COLO829 (cell line): ENCODE results near the gene CRYBB1.
A peak's percentile ranks its signal among the peaks of the same experiment; 100 is the strongest.

Source experiments
- DNase-seq: peaks from one replicate; pipeline ENCODE4 v3.0.0; 2012; ENCODE audit warnings: low spot score

CRYBB1 gene

DNA sequence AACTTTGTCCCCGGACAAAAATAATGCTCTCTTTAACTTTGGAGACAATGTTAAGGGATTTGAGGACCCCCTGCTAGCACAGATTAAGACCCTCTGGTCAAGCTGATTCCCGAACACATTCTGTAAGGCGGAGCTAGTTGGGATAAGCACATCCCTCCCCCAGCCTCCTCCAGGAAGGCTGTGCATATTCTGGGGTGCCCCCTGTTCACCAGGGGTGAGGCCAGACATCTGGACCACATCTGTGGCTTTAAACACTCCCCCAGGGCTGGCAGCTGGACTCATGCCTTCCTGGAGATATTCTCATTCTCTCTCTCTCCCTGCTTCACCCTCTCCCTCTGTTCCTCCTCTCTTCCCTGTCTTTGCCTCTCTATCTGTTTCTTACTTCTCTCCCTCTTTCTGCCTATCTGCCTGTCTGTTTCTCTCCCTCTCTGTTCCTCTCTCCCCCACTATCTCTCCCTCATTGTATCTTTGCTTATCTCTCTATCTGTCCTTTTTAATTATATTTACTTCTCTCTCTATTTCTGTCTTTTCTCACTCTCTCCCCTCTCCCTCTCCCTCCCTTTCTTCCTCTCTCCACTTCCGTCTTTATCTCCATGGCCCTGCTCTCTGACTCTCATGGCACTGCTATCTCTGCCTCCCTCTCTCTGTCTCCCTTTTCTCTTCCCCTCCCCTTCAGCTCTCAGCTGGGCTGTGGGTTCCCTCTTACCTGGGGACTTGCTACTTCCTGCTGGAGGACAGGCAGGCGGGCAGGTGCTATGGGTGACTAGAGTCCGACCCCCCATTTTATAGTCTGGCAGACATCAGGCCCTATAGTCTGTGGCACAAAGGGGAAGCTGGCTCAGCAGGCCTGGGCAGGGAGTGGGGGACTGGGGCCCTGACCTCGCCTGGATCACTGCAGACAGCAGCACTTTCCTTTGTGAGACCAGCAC, at the start of gene CRYBB1:
Gene CRYBB1, minus strand, starts transcription at position 757 of the 929 bp plus-strand sequence. CDS start 1,708 bp downstream, outside the sequence.
- no peak for DNase-seq

DNA sequence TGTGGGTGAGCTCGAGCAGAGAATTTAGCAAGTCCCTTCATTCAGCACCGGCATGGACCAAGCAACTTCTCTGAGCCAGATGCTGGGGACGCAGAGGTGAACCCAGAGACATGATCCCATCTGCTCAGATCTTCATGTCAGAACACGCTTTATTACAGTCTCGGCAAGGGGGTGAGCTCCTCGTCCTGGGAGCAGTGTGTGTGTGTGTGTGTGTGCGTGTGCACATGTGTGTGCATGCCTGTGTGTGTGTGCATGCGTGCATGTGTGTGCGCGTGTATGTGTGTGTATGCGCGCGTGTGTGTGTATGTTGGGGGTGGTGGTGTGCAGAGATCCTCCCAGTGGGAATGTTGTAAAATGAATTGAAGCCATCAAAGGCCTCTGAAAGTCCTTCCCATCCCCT, 49.3 kb upstream of the CRYBB1 start:
- no peak for DNase-seq

DNA sequence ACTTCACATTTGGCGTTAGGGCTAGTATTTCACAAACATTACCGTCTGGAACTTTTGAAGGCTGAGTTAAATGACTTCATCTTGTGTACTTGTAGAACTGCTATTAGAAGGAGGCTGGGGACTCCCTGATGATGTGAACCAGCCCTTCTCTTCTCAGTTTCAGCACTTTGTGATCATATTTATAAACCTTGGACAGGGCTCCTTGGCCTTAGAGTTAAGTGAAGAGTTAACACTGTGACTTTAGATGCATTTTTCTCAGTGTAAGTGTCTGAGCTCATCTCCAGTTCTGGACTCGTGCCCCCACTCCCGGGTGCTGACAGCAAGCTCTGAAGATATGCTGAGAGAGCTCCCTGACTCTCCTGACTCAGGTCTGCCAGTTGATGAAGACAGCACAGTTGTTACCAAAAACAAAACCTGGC, 48.0 kb upstream of the CRYBB1 start:
- DNase-seq: no peak

DNA sequence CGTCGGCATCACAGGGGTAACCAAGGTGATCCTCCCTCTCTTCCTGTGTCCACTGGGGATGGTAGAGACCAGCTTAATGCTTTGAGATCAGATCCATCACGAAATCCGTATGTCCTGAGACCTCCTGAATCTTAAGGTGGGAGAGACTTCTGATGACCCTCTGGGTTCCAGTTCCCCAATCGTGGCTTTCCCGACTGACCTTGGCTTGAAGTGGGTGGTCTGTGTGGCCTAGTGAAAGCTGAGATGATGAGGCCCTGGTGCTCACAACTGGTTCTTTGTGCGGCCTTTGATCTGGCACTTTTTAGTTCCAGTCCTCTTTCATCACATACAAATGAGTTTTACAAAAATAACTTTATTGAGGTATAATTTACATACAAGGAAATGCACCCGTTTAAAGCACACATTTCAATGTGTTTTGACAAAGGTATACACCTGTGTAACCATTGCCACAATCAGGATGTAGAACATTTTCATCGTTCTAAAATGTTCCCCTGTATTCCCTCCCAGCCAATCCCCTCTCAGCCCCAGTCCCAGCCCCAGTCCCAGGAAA, 45.6 kb upstream of the CRYBB1 start:
- no peak for DNase-seq

DNA sequence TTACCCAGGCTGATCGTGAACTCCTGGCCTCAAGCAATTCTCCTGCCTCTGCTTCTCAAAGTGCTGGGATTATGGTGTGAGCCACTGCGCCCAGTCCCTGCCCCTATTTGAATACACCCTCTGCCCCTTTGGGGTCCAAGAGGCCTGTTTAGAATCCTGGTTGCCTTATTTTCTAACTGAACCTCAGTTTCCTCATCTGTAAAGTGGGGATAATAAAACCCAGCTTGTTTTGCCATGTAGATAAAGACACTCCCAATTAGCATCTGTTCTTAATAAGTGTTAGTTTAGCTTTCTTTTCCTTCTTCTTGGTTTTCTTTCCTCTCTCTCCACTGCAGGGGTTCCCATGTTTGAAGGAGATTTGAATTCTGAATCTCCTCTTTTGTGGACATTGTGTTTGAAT, 44.3 kb upstream of the CRYBB1 start:
- DNase-seq: no peak

DNA sequence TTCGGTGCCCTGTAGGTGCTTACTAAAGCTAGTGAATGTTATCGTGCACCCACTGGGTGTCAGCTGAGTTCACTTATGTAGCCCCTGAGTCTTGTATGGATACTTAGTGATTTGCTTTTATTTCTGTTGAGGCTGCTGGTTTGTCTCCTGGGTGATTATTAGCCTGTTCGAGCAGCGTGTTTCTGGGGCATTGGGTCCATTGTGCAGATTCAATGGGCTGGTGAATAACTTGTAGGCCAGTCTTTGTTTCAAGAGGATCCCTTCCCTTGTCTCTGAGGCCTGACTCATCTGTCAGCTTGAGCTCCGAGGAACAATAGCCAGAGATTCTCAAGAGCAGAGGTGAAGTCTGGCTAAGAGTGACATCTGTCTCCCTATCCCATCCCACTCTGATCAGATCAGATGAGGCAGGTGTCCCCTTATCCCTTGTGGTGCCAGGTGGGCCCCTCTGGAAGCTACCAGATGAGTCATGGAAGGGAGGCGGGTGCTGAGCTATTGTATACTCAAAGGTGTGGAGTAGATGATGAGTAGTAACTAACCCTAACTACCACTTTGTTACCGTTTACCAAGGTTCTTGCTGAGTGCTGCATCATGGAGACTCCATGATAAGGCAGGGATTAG, 43.2 kb upstream of the CRYBB1 start:
- DNase-seq: no peak

DNA sequence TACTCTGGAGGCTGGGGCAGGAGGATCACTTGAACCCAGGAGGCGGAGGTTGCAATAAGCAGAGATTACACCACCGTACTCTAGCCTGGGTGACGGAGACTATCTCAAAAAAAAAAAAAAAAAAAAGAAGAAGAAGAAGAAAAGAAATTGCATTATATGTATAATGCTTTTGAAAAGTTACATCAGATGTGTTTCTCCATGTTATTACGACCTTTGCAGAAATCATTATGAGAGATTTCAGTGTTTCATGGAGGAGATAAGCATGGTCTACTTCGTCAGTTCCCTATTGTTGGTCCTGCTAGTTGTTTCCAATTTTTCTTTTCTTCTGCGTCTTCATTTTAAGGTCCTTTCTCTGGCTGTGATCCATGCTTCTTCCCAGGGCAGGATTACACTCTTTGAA, 42.5 kb upstream of the CRYBB1 start:
- no peak for DNase-seq

DNA sequence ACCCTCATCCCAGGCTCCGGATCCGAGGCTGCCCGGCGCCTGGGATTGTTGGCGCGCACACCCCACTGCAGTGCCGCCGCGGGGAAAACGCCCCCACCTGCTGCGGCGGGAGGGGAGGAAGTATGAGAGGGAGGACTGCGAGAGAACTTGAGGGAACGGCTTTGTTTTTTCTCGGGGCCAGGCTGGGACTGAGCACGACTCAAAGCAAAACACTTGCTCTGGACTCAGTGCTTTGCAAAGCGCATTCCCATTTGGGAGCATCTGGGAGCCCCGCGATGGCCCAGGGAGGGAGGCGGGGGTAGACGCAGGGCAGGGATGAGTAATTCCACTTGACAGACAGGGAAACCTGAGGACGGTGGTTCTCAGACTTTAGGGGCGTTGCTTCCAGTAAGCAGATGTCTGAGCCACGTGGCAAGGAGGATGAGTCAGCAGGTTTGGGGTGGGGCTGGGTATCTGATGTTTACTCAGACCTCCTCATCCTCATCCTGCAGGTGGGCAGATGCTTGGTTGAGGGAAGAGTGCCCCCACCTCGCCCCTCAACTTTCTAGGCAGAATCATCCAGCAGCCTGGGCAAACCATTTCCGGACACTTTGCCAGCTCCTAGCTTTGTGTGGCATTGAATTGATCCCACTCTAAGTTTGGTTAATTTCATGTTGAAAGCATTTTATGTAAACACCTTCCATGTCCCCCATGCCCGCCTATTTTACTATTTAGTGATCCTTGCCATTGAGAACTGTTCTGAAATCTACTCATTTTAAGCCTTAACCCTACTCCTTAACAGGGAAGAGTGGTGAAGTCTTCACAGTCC, 41.0 kb upstream of the CRYBB1 start:
- peak; percentile 83 for DNase-seq

DNA sequence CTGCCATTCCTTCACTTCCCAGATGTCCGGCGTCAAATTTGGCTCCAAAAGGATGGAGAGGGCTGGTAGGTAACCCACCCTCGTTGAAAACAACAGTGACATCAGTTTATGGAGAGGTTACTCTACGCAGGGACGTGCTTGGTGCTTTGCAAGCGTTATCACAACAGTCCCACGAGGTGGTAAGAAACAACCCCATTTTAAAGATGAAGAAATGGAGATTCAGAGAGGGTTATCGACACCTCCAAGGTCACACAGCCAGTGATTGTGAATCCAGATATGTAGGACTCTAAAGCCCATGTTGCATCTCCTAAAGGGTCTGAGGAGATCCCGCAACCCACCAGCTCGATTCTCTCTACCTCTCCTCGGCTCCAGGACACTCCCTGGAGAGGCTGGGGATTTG, 40.3 kb upstream of the CRYBB1 start:
- DNase-seq: no peak

DNA sequence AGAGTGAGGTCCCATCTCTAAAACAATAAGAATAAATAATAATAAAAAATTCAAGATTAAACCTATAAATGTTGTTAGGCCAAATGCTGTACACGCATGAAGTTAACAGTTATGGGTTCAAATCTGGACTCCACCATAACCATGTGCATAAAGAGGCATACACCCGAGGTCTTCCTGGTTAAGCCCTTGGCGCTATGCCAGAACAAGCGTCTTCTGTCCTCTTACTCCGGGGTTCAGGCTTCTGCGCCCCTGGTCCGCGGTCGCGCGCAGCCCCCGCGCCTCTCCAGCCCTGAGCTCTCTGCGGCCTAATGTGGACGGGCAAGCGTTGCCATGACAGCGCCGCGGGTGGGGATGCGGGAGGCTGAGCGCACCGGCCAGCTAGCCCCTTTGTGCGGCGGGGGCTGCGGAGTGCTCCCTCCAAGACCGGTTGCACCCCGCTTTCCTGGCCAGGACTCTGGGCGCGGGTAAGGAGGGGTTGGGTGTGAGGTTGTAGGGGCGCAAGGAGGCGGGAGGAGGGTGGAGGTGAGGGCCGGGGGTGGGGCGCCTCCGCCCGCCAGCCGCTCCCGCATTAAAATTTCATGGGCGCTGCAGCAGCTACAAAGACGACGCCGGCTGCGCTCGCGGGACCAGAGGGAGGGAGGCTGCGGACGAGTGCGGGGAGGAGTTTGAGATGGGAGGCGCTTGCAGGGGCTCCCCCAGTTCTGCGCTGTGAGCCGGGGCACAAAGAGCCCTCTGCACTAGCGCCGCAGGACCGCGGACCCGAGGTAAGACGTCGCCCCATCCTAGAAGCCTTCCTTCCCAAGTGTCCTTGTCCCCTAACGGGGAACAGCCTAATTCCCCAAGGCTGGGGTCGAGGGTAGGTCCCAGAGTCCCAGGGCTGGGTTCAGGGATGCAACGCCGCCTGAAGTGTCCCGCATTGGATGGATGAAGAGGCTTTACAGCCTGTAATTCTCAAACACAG, 39.3 kb upstream of the CRYBB1 start, which contains the start of gene MIAT:
Gene MIAT, plus strand, starts transcription at position 698 of the 961 bp plus-strand sequence.
- DNase-seq: no peak

DNA sequence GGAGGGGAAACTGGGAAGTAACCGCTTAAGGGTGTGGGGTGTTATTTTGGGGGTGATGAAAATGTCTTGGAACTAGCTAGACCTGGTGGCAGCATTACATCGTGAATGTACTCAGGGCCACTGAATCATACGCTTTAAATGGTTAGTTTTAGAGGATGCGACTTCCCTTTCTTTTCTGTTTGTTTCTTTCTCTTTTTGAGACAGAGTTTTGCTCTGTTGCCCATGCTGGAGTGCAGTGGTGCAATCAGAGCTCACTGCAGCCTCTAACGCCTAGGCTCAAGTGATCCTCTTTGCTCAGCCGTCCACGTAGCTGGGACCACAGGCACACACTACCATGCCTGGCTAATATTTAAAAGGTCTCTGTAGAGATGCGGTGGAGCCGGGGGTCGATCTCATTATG, 34.0 kb upstream of the CRYBB1 start:
- DNase-seq: no peak

DNA sequence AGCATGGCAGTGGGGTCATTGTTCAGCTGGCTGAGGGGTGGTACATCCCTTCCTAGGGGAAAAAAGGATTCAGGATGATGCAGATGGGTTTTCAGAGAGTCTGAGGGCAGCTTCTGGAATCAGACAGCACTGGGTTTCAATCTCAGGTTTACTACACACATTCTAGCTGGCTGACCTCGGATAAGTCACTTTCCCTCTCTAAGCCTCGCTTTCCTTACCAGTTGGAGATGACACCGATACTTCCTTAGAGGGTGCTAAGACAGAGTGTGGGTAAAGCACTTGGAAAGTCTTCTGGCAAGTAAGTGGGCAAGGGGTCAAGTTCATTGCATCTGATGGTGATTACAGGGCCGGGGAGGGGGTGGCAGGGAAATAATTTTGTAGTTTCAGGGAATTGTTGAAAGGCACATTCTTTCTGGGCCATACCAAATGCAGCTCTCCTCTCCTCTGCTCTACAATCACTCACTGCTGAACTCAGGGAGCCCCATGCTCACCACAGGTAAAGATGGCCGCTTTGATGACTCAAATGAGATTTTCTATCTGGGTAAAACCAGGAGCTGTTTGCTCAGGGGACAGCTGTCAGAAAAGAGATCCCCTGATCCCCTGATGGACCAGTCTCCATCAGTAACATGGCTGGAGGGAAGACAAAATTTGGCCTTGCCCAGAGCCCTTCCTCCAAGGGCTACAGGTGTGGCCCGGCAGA, 33.0 kb upstream of the CRYBB1 start:
- DNase-seq: no peak

DNA sequence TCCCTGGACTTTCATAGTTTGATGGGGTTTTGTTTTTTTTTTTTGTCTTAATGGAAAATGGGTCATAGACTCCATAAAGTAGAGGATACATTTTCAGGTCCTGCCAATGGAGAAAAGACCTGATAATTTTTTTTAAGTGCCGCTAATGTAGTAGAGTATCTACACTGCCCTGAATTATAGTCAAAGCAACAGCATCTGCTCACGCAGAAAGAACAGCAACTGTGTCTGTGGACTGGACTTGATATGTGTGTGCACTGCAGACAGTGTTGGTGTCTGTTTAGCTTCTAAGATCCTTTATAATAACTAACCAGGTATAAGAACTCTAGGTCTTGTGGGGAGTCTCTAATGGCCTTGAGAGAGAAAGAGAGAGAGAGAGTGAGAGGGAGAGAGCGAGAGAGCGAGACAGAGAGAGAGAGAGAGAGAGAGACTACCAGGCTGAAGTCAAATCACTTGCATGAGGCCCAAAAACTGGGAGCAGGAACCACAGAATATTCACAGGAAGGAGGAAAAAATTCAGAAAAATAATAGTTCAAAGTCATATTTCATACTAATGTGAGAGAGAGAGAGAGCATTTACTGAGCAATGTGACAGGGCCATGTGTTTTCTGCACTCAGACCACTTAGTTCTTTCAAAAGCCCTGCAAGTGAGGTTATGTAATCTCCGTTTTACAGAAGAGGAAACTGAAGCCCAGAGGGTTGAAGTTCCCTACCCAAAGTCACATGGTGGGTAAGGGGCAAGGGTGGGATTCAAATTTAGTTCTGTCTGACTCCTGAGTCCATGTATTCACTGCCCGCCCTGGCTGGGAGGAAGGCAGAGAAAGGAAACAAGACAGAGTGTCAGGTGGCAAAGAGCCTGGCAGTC, 30.9 kb upstream of the CRYBB1 start:
- DNase-seq: no peak

DNA sequence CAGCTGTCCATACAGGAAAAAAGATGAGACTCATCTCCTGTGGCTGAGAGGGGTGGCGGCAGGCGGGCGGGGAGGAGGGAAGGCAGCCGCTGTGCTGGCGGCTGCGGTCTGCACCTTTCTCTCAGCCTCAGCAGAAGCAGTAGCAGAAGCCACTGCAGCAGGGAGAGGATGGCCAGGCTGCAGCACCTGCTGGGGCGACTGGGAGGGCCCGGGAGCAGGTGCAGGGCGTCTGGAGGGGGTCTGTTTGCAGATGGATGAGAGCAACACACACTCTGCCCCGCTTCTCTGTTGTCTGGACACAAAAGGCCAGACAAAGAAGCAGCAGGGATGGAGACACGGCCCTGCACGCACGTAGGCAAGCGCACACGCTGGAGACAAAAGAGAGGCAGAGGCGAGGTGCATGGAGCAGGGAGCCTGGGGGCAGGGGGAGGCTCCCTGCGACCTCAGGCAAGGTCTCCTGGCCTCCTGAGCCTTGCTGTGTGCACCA, 30.2 kb upstream of the CRYBB1 start:
- no peak for DNase-seq

DNA sequence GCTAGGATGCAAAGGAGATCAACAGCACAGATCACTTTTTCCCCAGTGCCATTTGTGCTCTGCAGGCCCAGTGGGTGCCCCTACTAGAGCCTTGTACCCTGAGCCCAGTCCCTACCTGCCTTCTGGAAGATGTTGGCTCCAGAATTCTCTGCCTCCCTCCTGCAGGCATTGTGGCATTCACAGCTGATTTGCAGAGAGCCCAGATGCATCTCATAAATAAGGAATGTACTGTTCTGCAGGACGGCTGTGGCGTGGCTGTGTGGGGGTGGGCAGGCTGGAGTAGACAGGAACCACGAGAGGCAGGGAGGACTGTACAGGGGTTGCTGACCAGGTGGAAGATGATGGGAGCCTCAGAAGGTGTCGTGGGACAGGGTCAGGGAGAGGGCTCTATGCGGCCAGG, 28.3 kb upstream of the CRYBB1 start:
- peak; percentile 40 for DNase-seq

DNA sequence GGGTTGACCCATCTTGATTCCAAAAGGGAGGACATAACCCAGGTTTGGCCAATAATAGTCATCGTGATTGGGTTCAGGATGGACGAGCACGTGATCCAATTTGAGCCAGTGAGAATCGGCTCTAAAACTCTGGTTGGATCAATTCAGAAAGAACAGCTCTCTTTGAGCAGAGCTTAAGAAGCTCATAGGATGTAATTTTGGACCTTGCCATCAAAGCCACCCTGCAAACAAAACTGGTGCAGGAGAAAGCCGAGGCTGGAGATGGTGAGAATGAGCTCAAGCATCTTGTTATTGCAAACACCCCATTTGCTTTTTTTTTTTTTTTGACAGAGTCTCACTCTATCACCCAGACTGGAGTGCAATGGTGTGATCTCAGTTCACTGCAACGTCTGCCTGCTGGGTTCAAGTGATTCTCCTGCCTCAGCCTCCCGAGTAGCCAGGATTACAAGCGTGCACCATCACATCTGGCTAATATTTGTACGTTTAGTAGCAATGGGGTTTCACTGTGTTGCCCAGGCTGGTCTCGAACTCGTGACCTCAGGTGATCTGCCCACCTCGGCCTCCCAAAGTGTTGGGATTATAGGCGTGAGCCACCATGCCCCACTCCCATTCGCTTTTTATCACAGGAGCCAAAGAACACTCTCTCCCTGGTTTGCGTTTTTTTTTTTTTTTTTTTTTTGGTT, 25.7 kb upstream of the CRYBB1 start:
- DNase-seq: no peak

DNA sequence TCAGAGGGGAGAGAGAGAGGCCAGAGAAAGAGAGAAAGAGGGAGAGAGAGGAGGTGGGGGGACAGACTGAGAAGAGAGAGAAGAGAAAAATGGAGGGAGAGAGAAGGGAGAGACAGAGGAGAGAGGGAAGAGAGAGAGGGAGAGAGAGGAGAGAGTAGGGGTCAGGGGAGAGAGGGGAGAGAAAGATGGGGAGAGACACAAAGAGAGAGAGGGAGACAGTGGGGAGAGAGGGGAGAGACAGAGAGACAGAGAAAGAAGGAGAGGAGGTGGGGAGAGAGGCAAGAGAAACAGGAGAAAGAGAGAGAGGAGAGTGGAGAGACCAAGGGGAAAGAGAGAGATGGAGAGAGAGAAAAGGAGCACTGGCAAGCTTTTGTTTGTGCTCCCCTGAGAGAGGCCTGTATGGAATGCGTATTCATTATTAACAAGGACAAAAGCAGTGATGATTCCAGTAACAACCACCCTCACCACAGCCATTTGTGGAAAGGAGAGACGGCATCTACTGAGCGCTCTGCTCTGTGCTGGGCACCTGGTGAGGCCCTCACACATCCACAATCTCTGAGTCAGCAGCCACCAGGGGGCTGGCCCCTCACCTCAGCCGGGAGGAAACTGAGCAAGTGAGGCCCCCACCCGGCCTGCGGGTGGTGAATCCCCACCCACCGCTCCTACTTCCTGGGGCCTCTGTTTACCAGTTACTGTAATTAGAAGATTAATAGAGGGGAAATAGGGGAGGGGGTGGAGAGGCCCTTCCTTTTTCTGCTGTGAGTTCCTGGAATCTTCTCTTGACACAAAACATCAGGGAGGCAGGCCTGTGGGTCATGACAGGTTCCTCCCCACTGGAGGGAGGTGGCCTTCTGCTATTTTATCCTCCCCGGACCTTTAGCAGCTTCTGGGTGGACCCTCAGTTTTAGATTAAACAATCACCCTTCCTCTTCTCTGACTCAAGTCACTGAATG, 24.9 kb upstream of the CRYBB1 start:
- DNase-seq: no peak

DNA sequence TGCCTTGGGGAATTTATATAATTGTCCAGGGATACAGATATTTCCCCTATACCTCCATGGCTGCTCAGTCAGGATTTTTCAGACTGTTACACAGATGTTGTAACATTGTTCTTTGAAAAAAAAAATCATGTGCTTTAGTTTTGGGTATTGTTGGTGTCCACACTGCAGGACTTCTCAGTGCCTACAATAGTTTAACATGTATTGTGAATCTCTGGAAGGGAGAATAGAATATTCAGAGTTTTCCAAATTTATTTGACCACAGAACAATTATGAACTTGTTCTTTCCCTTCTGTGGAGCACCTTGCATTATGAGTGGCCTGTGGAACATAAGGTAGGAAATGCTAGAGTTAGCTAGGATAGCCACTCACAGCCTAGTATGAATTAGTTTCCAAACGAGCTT, 18.5 kb upstream of the CRYBB1 start:
- no peak for DNase-seq
